HepG2 (cell line): ENCODE results near the gene SMARCB1. TPM values are rescaled to one million over a fixed set of nuclear protein-coding genes. Genes with fewer than 3 reads are reported as not detected.

Experiments used
- DZIP1 ChIP-seq: sonication (generic); formaldehyde crosslinking; IDR thresholded peaks from 2 replicates; pipeline ENCODE4 v1.5.0; 2020; ENCODE audit warnings: mild to moderate bottlenecking, missing genetic modification reagents
- GPBP1L1 ChIP-seq: sonication (generic); formaldehyde crosslinking; IDR thresholded peaks from 2 replicates; pipeline ENCODE4 v1.5.0; 2020; ENCODE audit warnings: mild to moderate bottlenecking, missing genetic modification reagents
- MAZ ChIP-seq, 2 experiments: sonication (generic) in 1 of 2; formaldehyde crosslinking in 1 of 2; IDR thresholded peaks; 2 replicates each; pipeline versions ENCODE4 v1.5.0 to v1.6.1; 2012 to 2020; ENCODE audit warnings: low read depth in 2 of 2, mild to moderate bottlenecking in 2 of 2, borderline replicate concordance in 1 of 2, improper control_type of control experiment in 1 of 2, low read length in 1 of 2, missing genetic modification reagents in 1 of 2, moderate library complexity in 1 of 2
- NRL ChIP-seq: sonication (generic); formaldehyde crosslinking; IDR thresholded peaks from 2 replicates; pipeline ENCODE4 v1.5.0; 2020; ENCODE audit warnings: missing genetic modification reagents, mild to moderate bottlenecking, moderate library complexity, borderline replicate concordance
- PAWR ChIP-seq: sonication (generic); formaldehyde crosslinking; IDR thresholded peaks from 2 replicates; pipeline ENCODE4 v1.4.0; 2020; ENCODE audit warnings: missing genetic modification reagents, mild to moderate bottlenecking, borderline replicate concordance
- RXRB ChIP-seq: IDR thresholded peaks from 2 replicates; pipeline ENCODE4 v1.6.1; 2016; ENCODE audit warnings: borderline replicate concordance, missing genetic modification reagents, missing compliant biosample characterization
- SMC3 ChIP-seq: IDR thresholded peaks from 2 replicates; pipeline ENCODE4 v1.6.1; 2011; ENCODE audit warnings: low read length, improper control_type of control experiment
- SMYD3 ChIP-seq: sonication (generic); formaldehyde crosslinking; IDR thresholded peaks from 2 replicates; pipeline ENCODE4 v1.8.1; 2023; ENCODE audit warnings: mild to moderate bottlenecking, missing genetic modification reagents
- ZFP91 ChIP-seq: sonication (generic); formaldehyde crosslinking; IDR thresholded peaks from 2 replicates; pipeline ENCODE4 v1.9.0; 2022; ENCODE audit warnings: missing genetic modification reagents, mild to moderate bottlenecking, borderline replicate concordance
- ZNF121 ChIP-seq: sonication (generic); formaldehyde crosslinking; IDR thresholded peaks from 2 replicates; pipeline ENCODE4 v1.5.0; 2020; ENCODE audit warnings: mild to moderate bottlenecking, missing genetic modification reagents
- ZNF205 ChIP-seq: IDR thresholded peaks from 2 replicates; pipeline ENCODE4 v1.6.1; 2018; ENCODE audit warnings: missing biosample characterization, missing genetic modification reagents
- ZNF691 ChIP-seq: sonication (generic); formaldehyde crosslinking; IDR thresholded peaks from 2 replicates; pipeline ENCODE4 v1.4.0; 2020; ENCODE audit warnings: missing genetic modification reagents, low read depth, mild to moderate bottlenecking, borderline replicate concordance
- ZNF740 ChIP-seq: sonication (generic); formaldehyde crosslinking; IDR thresholded peaks from 2 replicates; pipeline ENCODE4 v1.4.0; 2020; ENCODE audit warnings: missing genetic modification reagents
- ZNF749 ChIP-seq: sonication (generic); formaldehyde crosslinking; IDR thresholded peaks from 2 replicates; pipeline ENCODE4 v1.8.0; 2022; ENCODE audit warnings: mild to moderate bottlenecking, missing genetic modification reagents, moderate library complexity, borderline replicate concordance
- ZNF781 ChIP-seq: sonication (generic); formaldehyde crosslinking; IDR thresholded peaks from 2 replicates; pipeline ENCODE4 v1.5.1; 2020; ENCODE audit warnings: borderline replicate concordance, mild to moderate bottlenecking, missing genetic modification reagents; ENCODE audit errors: not compliant biosample characterization
- ZNF788 ChIP-seq: sonication (generic); formaldehyde crosslinking; IDR thresholded peaks from 2 replicates; pipeline ENCODE4 v1.5.0; 2020; ENCODE audit warnings: mild to moderate bottlenecking, missing genetic modification reagents, borderline replicate concordance
- ZNF816 ChIP-seq: sonication (generic); formaldehyde crosslinking; IDR thresholded peaks from 2 replicates; pipeline ENCODE4 v1.8.0; 2022; ENCODE audit warnings: missing genetic modification reagents, mild to moderate bottlenecking, borderline replicate concordance
- polyA plus RNA-seq, 8 experiments: library from polyadenylated mRNA; depleted of rRNA in 3 of 8; stranded (reverse) in 7 of 8; unstranded in 1 of 8; fragments of >200 nt; fragmentation: Illumina TruSeq in 4 of 8; extraction: Trizol in 4 of 8; gene quantifications; 2 replicates each; pipeline versions ENCODE4 v1.2.1 to v1.2.3, GENCODE V29; 2011 to 2016; ENCODE audit warnings: low read depth in 4 of 8, missing spikeins in 1 of 8, mixed read lengths in 1 of 8; ENCODE audit not compliant: insufficient read depth in 1 of 8
- total RNA-seq, 5 experiments: library from RNA; depleted of rRNA; stranded (reverse); fragments of >200 nt; fragmentation: Illumina TruSeq; extraction: Trizol; gene quantifications; 2 replicates each; pipeline ENCODE4 v1.2.3, GENCODE V29; 2016; ENCODE audit warnings: low read depth in 1 of 5

The SMARCB1 gene
- total and polyA plus RNA-seq, 2 of the 13 experiments (the other 11 are each of a cell fraction or from before 2014, with no cell fraction given): 74.0 to 166 TPM

- TF ChIP-seq ZNF781 (no peak), NRL (CRISPR knock-in tag) (no peak), ZNF749 (CRISPR knock-in tag) (no peak), MAZ (IDR thresholded peaks at IDR 0.05; ENCODE audit: borderline replicate concordance, low read depth, low read length) (no peak), MAZ (CRISPR knock-in tag; IDR thresholded peaks at IDR 0.05; ENCODE audit: low read depth) (0 out of 2 replicates have a peak, but pooled peaks have one; percentile 9), GPBP1L1 (CRISPR knock-in tag) (no peak), ZNF121 (CRISPR knock-in tag) (peak; percentile 35; the same call in 1 of the 2 replicates), ZFP91 (peak; percentile 53), RXRB (CRISPR knock-in tag) (peak; percentile 51; the same call in 1 of the 2 replicates), SMYD3 (no peak), SMC3 (no peak), ZNF816 (0 out of 2 replicates have a peak, but pooled peaks have one; percentile 32), ZNF205 (CRISPR knock-in tag) (0 out of 2 replicates have a peak, but pooled peaks have one; percentile 39), ZNF740 (CRISPR knock-in tag) (no peak; the same call in 1 of the 2 replicates), PAWR (CRISPR knock-in tag) (no peak), DZIP1 (CRISPR knock-in tag) (no peak), ZNF691 (peak; percentile 94), ZNF788 (CRISPR knock-in tag) (peak; percentile 57; the same call in 1 of the 2 replicates)
Measured at GRCh38 chr22:23784215-23784732, 2.5 kb upstream of the SMARCB1 start (continued).
